ENCODE measurements around the gene PDSS2.
"Not testable (repeated sequence)": the region's sequence is repeated elsewhere in the genome, so short reads cannot be mapped to it uniquely, and the experiment has no call there.

PDSS2 gene

GRCh38 chr6:107413966-107414645 lies 45.3 kb downstream of the PDSS2 start:
- DNase-seq: no peak

DNA sequence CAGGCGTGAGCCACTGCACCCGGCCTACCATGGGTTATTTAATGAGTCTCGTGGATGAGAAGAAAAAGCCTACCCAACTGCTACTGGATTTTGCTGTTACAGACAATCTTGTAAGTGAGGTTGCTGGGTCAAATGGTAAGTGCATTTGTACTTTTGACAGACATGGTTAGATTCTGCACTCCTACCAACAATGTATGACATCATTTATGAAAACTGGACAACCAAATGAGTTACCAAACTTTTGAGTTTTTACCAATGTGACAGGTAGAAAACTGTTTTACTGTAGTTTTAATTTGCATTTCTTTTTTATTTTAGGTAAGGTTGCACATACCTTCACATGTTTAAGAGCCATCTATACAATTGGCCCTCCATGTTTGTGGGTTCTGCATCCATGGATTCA lies 48.2 kb downstream of the PDSS2 start:
- no peak for DNase-seq

DNA sequence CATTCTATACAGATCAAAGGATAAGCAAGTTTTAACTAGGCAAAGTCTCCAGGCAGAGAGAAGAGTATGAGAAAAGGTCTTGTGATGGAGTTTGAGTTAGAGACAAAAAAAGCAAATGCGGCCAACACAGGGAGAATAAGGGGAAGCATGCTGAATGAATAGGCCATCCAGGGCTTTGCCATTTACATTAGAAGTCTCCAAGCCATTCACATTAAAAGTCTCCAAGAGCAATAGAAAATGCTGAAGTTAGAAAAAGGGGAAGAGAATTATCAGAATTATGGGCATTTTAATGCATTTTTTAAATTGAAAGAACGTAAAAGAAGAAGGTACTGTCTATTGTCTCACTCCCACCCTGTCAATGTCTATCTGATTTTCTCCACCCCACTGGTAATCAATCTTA lies 49.4 kb downstream of the PDSS2 start:
- DNase-seq: no peak

GRCh38 chr6:107408714-107409113 lies 50.6 kb downstream of the PDSS2 start:
- DNase-seq: no peak

DNA sequence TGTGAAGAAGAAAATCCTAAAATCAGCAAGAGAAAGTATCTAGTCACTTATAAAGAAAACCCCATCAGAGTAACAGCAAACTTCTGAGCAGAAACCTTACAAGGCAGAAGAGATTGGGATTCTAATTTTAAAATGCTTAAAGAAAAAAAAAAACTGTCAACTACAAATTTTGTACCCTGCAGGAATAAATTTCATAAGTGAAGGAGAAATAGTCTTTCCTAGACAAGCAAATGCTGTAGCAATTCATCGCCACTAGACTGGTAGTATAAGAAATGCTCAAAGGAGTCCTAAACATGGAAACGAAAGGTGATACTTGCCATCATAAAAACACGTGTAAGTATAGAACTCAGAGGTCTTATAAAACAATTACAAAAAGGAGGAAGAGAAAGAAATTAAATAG lies 54.4 kb downstream of the PDSS2 start:
- DNase-seq: no peak

DNA sequence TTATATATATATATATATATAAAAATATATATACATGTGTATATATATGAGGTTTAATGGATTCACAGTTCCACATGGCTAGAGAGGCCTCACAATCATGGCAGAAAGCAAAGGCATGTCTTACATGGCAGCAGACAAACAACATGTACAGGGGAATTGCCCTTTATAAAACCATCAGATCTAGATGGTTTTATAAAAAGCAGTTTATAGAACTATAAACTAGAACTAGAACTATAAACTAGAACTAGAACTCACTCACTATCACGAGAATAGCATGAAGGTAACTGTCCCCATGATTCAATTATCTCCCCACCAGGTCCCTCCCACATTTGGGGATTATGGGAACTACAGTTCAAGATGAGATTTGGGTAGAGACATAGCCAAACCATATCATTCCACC lies 56.8 kb downstream of the PDSS2 start:
- DNase-seq: no peak

- DNase-seq: no peak
Measured at GRCh38 chr6:107401573-107401972, 57.8 kb downstream of the PDSS2 start.

DNA sequence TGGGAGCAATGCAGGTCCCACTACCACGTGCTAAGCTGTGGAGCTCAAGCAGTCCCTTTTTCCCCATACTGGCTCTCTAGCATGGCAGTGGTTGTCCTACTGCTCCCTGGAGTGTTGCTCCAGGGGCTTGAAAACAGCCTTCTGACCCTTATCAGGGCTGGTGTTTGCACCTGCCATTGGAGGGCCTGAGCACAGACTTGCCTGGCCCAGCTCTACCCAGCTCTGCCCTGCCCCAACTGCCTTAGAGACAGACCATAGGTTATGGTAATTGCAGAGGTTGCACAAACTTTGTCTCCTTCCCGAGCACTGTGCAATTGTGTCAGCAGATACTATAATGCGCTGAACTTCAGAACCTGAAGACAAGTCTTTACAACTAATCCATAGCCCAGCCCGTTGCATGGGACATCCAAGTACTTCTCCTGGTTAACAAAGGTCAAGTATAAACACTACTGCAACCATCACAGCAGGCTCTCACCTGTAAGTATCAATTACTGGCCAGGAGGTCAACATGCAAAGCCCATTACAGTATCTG lies 58.7 kb downstream of the PDSS2 start:
- no peak for DNase-seq

DNA sequence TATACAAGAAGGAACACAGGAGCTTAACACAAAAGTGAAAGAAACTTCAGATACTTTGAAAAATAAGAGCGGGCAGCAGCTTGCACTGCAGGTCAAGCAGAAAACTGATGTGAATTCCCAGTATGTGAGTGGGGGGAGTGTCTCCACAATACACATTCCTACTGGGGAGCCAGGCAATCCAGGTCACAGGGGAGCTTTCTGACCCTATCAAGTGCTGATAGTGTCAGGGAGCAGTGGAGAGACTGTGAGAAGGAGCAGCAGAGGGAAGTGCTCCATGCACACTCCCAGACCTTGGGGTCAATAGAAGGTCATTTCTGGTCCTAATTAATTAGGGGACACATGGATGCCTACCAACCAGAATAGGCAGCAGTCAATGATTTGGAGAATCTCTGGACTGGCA lies 59.4 kb downstream of the PDSS2 start:
- no peak for DNase-seq

GRCh38 chr6:107398001-107398400 lies 61.4 kb downstream of the PDSS2 start:
- DNase-seq: no peak

GRCh38 chr6:107396211-107396610 lies 63.2 kb downstream of the PDSS2 start:
- DNase-seq: no peak

DNA sequence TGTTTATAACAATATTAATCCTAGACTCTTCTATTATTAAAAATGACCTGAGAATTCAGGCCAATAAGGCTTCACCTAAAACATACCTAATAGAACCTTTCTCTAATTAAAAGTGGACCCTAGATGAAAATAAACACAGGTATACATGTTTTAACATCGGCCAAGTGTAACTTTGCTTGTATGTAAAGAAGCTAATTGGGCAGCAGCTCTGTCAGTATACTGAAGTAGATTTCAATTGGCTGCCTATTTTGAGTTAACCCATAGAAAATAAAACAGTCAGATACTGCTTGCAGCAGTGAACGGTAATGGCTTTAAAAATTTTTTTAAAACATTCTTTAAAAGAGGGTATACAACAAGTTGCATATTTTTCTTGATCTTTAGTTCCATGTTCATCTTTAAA lies 67.3 kb downstream of the PDSS2 start:
- DNase-seq: no peak

DNA sequence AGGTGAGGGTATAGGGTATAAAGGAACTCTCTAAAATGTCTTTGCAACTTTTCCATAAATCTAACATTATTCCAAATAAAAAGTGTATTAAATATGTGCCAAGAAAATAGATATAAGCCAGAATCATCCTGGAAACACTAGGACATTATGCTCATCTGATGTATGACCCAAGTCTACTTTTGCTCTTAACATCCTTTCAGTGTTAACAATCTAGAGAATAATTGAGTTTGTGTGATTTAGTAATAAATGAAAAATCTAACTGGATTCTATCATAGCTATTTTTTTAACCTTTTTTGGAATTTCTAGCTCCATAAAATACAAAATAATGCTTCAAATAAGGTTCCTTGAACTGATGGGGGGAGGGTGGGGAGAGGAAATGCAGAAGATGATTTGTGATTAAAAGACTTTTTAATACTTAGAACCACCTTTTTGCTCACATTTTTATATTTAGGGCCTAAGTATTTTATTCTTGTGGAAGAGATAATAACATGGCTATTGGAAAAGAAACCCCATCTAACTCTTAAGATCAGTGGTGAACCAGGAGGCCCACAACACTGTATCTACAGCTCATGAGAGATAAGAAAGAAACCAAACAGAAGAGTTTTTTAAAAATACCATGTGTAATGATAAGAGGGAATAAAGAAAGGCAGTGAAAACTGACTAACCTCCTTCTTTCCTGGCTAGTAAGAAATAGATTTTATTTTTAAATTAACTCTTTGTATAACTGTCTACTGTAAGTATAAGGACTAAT lies 68.5 kb downstream of the PDSS2 start:
- no peak for DNase-seq

DNA sequence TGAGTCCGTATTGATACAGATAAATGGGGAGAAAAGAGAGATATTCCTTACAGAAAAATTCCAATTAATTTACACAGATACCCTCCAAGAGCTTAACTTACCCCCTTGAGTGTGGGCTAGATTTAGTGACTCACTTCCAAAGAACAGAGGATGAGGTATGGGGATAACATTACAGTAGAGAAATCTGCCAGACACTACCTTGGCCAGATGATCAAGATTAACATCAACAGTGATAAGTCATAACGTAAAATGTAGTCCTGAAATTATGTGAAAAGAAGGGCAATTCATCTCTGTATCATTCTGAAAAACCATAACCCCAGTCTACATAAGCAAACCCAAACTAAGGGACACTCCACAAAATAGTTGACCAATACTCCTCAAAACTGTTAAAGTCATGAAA lies 69.3 kb downstream of the PDSS2 start:
- no peak for DNase-seq

GRCh38 chr6:107386904-107387303 lies 72.5 kb downstream of the PDSS2 start:
- DNase-seq: no peak

DNA sequence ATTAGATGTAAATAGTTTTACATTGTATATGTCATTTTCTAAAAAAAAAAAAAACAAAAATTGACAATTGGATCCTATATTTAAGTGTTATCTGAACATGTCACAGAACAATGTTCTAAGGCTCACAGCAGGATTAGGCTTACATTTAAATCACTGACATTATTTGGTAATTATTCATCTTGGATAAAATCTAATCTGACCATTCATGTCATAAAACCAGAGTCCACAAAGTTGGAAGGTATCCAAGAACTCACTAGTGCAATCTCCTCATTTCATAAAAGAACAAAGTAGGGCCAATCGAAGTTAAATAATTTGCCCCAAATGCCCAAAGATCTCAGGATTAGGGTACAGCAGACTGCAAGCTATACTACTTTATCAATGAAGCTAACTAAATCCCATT lies 73.0 kb downstream of the PDSS2 start:
- DNase-seq: no peak

GRCh38 chr6:107383705-107384104 lies 75.7 kb downstream of the PDSS2 start:
- no peak for DNase-seq

DNA sequence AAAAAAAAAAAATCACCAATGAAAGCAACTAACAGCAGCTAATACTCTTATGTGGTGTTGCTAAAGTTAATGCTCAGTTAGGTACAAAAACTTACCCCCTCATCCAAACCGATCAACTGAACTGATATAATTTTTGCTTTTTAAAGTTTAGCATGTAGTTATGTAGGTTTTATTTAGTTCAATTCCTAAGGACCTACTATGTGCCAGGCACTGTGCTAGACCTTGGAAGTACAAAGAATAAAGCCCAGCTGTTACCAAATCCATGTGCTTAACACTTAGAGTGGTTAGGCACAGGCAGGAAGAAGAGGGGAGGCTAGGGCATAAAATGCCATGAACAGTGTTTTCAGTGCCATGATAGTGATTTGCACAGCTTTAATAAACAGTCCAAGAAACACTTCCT lies 85.1 kb downstream of the PDSS2 start:
- DNase-seq: no peak

DNA sequence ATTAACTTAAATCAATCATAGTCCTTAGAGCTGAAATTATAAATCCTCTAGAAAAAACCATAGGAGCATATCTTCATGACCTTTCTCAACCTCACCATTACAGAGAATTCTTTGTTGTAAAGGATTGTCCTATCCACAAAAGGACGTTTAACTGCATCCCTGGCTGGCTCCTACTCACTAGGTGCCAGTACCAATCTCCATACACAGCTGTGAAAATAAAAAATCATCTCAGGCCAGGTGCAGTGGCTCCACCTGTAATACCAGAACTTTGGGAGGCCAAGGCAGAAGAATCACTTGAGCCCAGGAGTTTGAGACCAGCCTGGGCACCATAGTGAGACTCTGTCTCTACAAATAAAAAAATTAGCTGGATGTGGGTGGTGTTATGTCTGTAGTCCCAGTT lies 89.9 kb downstream of the PDSS2 start:
- DNase-seq: no peak

- DNase-seq: no peak
Measured at GRCh38 chr6:107368471-107368870, 90.9 kb downstream of the PDSS2 start.

GRCh38 chr6:107364173-107364572 lies 95.2 kb downstream of the PDSS2 start:
- not testable (repeated sequence) for DNase-seq

- DNase-seq: no peak
Measured at GRCh38 chr6:107361753-107362604, 97.4 kb downstream of the PDSS2 start.

GRCh38 chr6:107360476-107360875 lies 98.9 kb downstream of the PDSS2 start:
- DNase-seq: no peak

DNA sequence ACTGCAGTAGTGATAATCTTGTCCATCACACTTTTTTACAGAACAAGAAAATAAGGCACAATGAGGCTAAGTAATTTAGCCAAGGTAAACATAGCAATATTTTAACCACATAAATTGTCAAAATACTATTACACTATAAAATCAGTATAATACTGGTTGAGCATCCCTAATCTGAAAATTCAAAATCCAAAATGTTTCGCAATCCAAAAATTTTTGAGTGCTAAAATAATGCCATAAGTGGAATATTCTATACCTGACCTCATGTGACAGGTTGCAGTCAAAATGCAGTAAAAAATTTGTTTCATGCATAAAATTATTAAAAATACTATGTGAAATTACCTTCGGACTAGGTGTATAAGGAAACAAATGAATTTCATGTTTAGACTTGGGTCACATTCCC lies 101.5 kb downstream of the PDSS2 start:
- no peak for DNase-seq

Measured in DMS 273 treated with DMSO at 0.1 percent for 48 hours (cell line).